WERI-Rb-1 (cell line): ENCODE data around the gene HIVEP3.

Experiments used
- DNase-seq: peaks from one replicate; pipeline ENCODE4 v3.0.0-alpha.2; 2020
- H3K27ac ChIP-seq: fragments of 250-450 bp; sonication (Bioruptor Pico); 2 replicates; pipeline ENCODE4 v1.5.1; 2020; ENCODE audit warnings: mild to moderate bottlenecking, moderate library complexity
- H3K27me3 ChIP-seq: fragments of 250-450 bp; sonication (Bioruptor Pico); 2 replicates; pipeline ENCODE4 v1.5.1; 2021; ENCODE audit warnings: mild to moderate bottlenecking, low read depth, moderate library complexity; ENCODE audit not compliant: insufficient read depth, severe bottlenecking
- H3K36me3 ChIP-seq: fragments of 250-450 bp; sonication (Bioruptor Pico); 2 replicates; pipeline ENCODE4 v1.5.1; 2020; ENCODE audit warnings: mild to moderate bottlenecking, moderate library complexity
- H3K4me3 ChIP-seq: 2 replicates; pipeline ENCODE4 v1.5.1; 2011; ENCODE audit warnings: low read depth, mild to moderate bottlenecking, control low read depth, low read length
- H3K9me3 ChIP-seq: fragments of 250-450 bp; sonication (Bioruptor Pico); 2 replicates; pipeline ENCODE4 v1.5.1; 2021; ENCODE audit warnings: mild to moderate bottlenecking, moderate library complexity; ENCODE audit not compliant: severe bottlenecking
- CTCF ChIP-seq: IDR thresholded peaks from 2 replicates; pipeline ENCODE4 v1.5.1; 2011; ENCODE audit warnings: low read depth, mild to moderate bottlenecking, control low read depth, inconsistent platforms, low read length

HIVEP3 gene

GRCh38 chr1:41514381-41514780, 404.3 kb downstream of the HIVEP3 start:
- H3K27ac ChIP-seq, result no peak overlapping the region
- H3K36me3 ChIP-seq, result peaks cover 11% of the 10 kb centered on the region
- DNase-seq, result no peak
- H3K9me3 ChIP-seq, result no peaks in the 10 kb centered on the region
- H3K27me3 ChIP-seq, result no peaks in the 10 kb centered on the region
- TF ChIP-seq CTCF, result no peak
- no peak overlapping the region for H3K4me3 ChIP-seq

GRCh38 chr1:41513383-41513735, 405.4 kb downstream of the HIVEP3 start:
- Histone ChIP-seq H3K9me3 (no peaks in the 10 kb centered on the region), H3K27me3 (no peaks in the 10 kb centered on the region), H3K4me3 (no peak overlapping the region), H3K36me3 (peaks cover 11% of the 10 kb centered on the region), H3K27ac (no peak overlapping the region)
- TF ChIP-seq CTCF, result peak; percentile 88
- DNase-seq, result peak; percentile 39

GRCh38 chr1:41512701-41513382, 405.9 kb downstream of the HIVEP3 start:
- H3K27me3 ChIP-seq, result no peaks in the 10 kb centered on the region
- H3K36me3 ChIP-seq, result peaks cover 11% of the 10 kb centered on the region
- H3K4me3 ChIP-seq, result no peak overlapping the region
- no peak for DNase-seq
- H3K9me3 ChIP-seq, result no peaks in the 10 kb centered on the region
- no peak for TF ChIP-seq CTCF
- H3K27ac ChIP-seq, result no peak overlapping the region

DNA sequence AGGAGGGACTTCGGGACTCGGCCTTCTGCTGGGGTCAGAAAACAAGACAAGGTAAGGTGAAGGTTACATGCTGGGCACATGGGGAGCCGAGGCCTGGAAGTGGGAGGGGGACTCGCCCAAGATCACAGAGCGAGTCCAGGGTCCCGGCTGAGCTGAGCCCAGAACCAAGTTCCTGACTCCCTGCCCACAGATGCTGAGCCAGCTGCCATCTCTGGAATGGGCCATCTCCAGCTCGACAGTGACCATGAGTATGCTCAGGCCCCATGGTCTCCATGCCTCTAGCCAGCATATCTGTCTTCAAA, 407.5 kb downstream of the HIVEP3 start:
- Histone ChIP-seq H3K27me3 (no peaks in the 10 kb centered on the region), H3K4me3 (no peak overlapping the region), H3K9me3 (no peaks in the 10 kb centered on the region), H3K36me3 (peaks cover 11% of the 10 kb centered on the region), H3K27ac (no peak overlapping the region)
- DNase-seq, result no peak
- TF ChIP-seq CTCF, result no peak

GRCh38 chr1:41510531-41511238, 408.0 kb downstream of the HIVEP3 start:
- DNase-seq, result no peak
- Histone ChIP-seq H3K27me3 (no peaks in the 10 kb centered on the region), H3K9me3 (no peaks in the 10 kb centered on the region), H3K27ac (no peak overlapping the region), H3K4me3 (no peak overlapping the region), H3K36me3 (peaks cover 11% of the 10 kb centered on the region)
- TF ChIP-seq CTCF, result no peak

GRCh38 chr1:41509270-41509671, 409.5 kb downstream of the HIVEP3 start:
- TF ChIP-seq CTCF, result no peak
- H3K36me3 ChIP-seq, result peaks cover 11% of the 10 kb centered on the region
- no peak overlapping the region for H3K4me3 ChIP-seq
- no peak overlapping the region for H3K27ac ChIP-seq
- DNase-seq, result no peak
- H3K27me3 ChIP-seq, result no peaks in the 10 kb centered on the region
- no peaks in the 10 kb centered on the region for H3K9me3 ChIP-seq
